WERI-Rb-1 (cell line): Measurements from ENCODE around the gene PAX4.
A peak's percentile ranks its signal among the peaks of the same experiment; 100 is the strongest.

ENCODE experiments used
- DNase-seq: peaks from one replicate; pipeline ENCODE4 v3.0.0-alpha.2; 2020
- H3K27ac ChIP-seq: fragments of 250-450 bp; sonication (Bioruptor Pico); 2 replicates; pipeline ENCODE4 v1.5.1; 2020; ENCODE audit warnings: mild to moderate bottlenecking, moderate library complexity
- H3K27me3 ChIP-seq: fragments of 250-450 bp; sonication (Bioruptor Pico); 2 replicates; pipeline ENCODE4 v1.5.1; 2021; ENCODE audit warnings: mild to moderate bottlenecking, low read depth, moderate library complexity; ENCODE audit not compliant: insufficient read depth, severe bottlenecking
- H3K36me3 ChIP-seq: fragments of 250-450 bp; sonication (Bioruptor Pico); 2 replicates; pipeline ENCODE4 v1.5.1; 2020; ENCODE audit warnings: mild to moderate bottlenecking, moderate library complexity
- H3K4me3 ChIP-seq: 2 replicates; pipeline ENCODE4 v1.5.1; 2011; ENCODE audit warnings: low read depth, mild to moderate bottlenecking, control low read depth, low read length
- H3K9me3 ChIP-seq: fragments of 250-450 bp; sonication (Bioruptor Pico); 2 replicates; pipeline ENCODE4 v1.5.1; 2021; ENCODE audit warnings: mild to moderate bottlenecking, moderate library complexity; ENCODE audit not compliant: severe bottlenecking
- CTCF ChIP-seq: IDR thresholded peaks from 2 replicates; pipeline ENCODE4 v1.5.1; 2011; ENCODE audit warnings: low read depth, mild to moderate bottlenecking, control low read depth, inconsistent platforms, low read length

Gene PAX4

GRCh38 chr7:127609297-127609696 is 8.6 kb downstream of the PAX4 start:
- DNase-seq: no peak
- Histone ChIP-seq H3K27ac (no peak overlapping the region), H3K36me3 (no peaks in the 10 kb centered on the region), H3K27me3 (peaks cover 3% of the 10 kb centered on the region), H3K4me3 (no peak overlapping the region), H3K9me3 (peaks cover 3% of the 10 kb centered on the region)
- no peak for TF ChIP-seq CTCF

GRCh38 chr7:127608446-127608845 is 9.5 kb downstream of the PAX4 start:
- Histone ChIP-seq H3K4me3 (no peak overlapping the region), H3K27me3 (no peaks in the 10 kb centered on the region)
- no peak for TF ChIP-seq CTCF

GRCh38 chr7:127600885-127601284 is 17.1 kb downstream of the PAX4 start:
- TF ChIP-seq CTCF: no peak
- no peak for DNase-seq
- peaks cover 6% of the 10 kb centered on the region for H3K9me3 ChIP-seq

More at GRCh38 chr7:127608446-127608845, 9.5 kb downstream of the PAX4 start:
- Histone ChIP-seq H3K36me3 (no peaks in the 10 kb centered on the region), H3K27ac (no peak overlapping the region), H3K9me3 (peaks cover 6% of the 10 kb centered on the region)
- no peak for DNase-seq

GRCh38 chr7:127598318-127598717 is 19.6 kb downstream of the PAX4 start:
- Histone ChIP-seq H3K36me3 (no peaks in the 10 kb centered on the region), H3K4me3 (no peak overlapping the region), H3K9me3 (no peaks in the 10 kb centered on the region), H3K27me3 (no peaks in the 10 kb centered on the region), H3K27ac (no peak overlapping the region)
- TF ChIP-seq CTCF: peak; percentile 77
- DNase-seq: peak; percentile 31

More at GRCh38 chr7:127600885-127601284, 17.1 kb downstream of the PAX4 start:
- Histone ChIP-seq H3K4me3 (no peak overlapping the region), H3K27me3 (no peaks in the 10 kb centered on the region), H3K36me3 (no peaks in the 10 kb centered on the region), H3K27ac (no peak overlapping the region)

GRCh38 chr7:127595737-127596136 is 22.2 kb downstream of the PAX4 start:
- H3K4me3 ChIP-seq: no peak overlapping the region
- H3K36me3 ChIP-seq: peaks cover 5% of the 10 kb centered on the region
- H3K9me3 ChIP-seq: no peaks in the 10 kb centered on the region
- H3K27me3 ChIP-seq: no peaks in the 10 kb centered on the region
- H3K27ac ChIP-seq: no peak overlapping the region
- no peak for TF ChIP-seq CTCF
- no peak for DNase-seq

- Histone ChIP-seq H3K4me3 (no peak overlapping the region), H3K9me3 (no peaks in the 10 kb centered on the region), H3K36me3 (peaks cover 14% of the 10 kb centered on the region), H3K27ac (no peak overlapping the region), H3K27me3 (no peaks in the 10 kb centered on the region)
- TF ChIP-seq CTCF: no peak
- DNase-seq: no peak
These were observed 23.5 kb downstream of the PAX4 start for GRCh38 chr7:127594490-127594889.
